GM19193 (cell line): ENCODE data around the gene SHCBP1.

ENCODE experiments used
- POLR2A ChIP-seq: IDR thresholded peaks from 4 replicates; pipeline ENCODE4 v1.6.1; 2011; ENCODE audit not compliant: insufficient read depth, insufficient read length; ENCODE audit errors: extremely low read depth

The SHCBP1 gene

GRCh38 chr16:46620266-46621005 is 743 bp downstream of the SHCBP1 start:
- no peak for TF ChIP-seq POLR2A

- TF ChIP-seq POLR2A, result no peak
Observed at GRCh38 chr16:46618516-46618915, 2.7 kb downstream of the SHCBP1 start.

GRCh38 chr16:46614006-46614405 is 7.2 kb downstream of the SHCBP1 start:
- TF ChIP-seq POLR2A, result no peak

- TF ChIP-seq POLR2A, result no peak
Observed at GRCh38 chr16:46613352-46613751, 7.8 kb downstream of the SHCBP1 start.

GRCh38 chr16:46612121-46612520 is 9.1 kb downstream of the SHCBP1 start:
- TF ChIP-seq POLR2A, result no peak

GRCh38 chr16:46607529-46607928 is 13.7 kb downstream of the SHCBP1 start:
- no peak for TF ChIP-seq POLR2A

- no peak for TF ChIP-seq POLR2A
Observed at GRCh38 chr16:46606231-46606630, 14.9 kb downstream of the SHCBP1 start.

GRCh38 chr16:46591257-46591656 is 29.9 kb downstream of the SHCBP1 start:
- TF ChIP-seq POLR2A, result no peak

- TF ChIP-seq POLR2A, result no peak
Observed at GRCh38 chr16:46586011-46586577, 35.1 kb downstream of the SHCBP1 start.

GRCh38 chr16:46583036-46583435 is 38.1 kb downstream of the SHCBP1 start:
- no peak for TF ChIP-seq POLR2A

GRCh38 chr16:46582313-46582712 is 38.9 kb downstream of the SHCBP1 start:
- no peak for TF ChIP-seq POLR2A

GRCh38 chr16:46577988-46578579 is 43.1 kb downstream of the SHCBP1 start:
- TF ChIP-seq POLR2A, result no peak

GRCh38 chr16:46573834-46574159 is 47.4 kb downstream of the SHCBP1 start:
- TF ChIP-seq POLR2A, result no peak

- no peak for TF ChIP-seq POLR2A
Observed at GRCh38 chr16:46573008-46573833, 48.0 kb downstream of the SHCBP1 start.

- no peak for TF ChIP-seq POLR2A
Observed at GRCh38 chr16:46569231-46569735, 51.9 kb downstream of the SHCBP1 start.
